ENCODE results near the gene ZNF74.

ZNF74 gene

DNA sequence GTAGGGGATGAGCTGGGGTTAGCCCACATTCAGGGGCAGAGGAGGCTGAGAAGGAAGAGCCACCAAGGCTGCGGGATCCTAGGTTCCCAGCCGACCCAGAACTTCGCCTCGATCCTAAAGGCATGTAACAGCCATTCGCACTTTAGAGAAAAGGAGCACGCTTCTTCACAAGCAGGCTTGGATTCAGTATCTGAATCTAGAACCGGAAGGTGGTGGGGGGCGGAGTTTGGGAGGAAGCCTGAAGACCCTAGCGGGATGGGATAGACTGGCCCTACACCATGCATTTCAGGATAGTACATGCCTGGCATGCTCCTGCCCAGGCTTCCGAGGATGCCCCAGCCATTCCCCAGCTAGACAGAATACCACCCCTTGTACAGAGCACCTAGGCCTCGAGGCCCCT, 39.2 kb downstream of the ZNF74 start:
- no peak for DNase-seq (ENCODE audit: low spot score)

DNA sequence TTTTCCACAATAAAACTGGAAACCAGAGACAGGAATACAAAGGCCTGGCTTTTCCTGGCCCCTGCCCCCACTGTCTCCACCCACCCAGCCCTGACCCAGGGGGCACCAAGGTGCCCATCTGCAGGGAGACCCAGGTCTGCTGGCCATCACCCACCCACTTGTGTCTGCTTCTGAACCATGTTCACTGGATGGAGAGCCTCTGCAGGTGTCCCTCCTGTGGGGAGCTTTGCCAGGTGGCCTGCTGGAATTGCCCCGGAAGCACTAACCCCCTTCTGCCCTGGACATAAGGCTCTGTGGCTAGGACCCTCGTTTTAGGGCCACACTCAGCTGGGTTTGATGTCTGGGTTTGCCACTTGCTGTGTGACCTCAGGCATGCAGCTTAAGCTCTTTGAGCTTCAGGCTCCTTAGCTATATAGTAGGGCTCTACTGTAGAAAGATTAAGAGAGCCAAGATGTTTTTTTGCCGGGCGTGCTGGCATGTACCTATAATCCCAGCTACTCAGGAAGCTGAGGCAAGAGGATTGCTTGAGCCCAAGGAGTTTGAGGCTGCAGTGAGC, 39.8 kb downstream of the ZNF74 start:
- no peak for DNase-seq (ENCODE audit: low spot score)

DNA sequence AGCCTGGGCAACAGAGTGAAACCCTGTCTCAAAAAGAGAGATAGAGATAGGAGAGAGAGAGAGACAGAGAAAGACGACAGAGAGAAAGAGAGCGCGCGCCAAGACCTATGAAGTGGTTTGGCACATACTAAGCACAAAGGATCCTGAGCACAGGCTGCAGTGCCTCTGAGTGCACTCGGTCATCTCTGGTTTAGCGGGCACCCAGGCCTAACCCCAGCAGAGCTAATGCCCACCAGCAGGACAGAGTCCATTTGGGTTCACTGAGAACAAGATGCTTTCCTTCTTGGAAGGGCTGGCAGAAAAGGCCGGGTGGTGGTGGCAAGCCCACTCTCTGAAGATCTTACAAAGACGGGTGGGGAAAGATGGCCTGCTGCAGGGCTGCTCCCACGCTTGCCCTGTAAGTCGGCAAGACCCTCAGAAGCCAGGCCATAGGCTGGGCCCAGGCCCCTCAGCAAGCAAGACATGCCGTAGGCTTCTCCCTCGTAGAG, 40.4 kb downstream of the ZNF74 start:
- no peak for DNase-seq (ENCODE audit: low spot score)

- DNase-seq (ENCODE audit: low spot score) = no peak
Measured at GRCh38 chr22:20434773-20435172, 40.8 kb downstream of the ZNF74 start.

DNA sequence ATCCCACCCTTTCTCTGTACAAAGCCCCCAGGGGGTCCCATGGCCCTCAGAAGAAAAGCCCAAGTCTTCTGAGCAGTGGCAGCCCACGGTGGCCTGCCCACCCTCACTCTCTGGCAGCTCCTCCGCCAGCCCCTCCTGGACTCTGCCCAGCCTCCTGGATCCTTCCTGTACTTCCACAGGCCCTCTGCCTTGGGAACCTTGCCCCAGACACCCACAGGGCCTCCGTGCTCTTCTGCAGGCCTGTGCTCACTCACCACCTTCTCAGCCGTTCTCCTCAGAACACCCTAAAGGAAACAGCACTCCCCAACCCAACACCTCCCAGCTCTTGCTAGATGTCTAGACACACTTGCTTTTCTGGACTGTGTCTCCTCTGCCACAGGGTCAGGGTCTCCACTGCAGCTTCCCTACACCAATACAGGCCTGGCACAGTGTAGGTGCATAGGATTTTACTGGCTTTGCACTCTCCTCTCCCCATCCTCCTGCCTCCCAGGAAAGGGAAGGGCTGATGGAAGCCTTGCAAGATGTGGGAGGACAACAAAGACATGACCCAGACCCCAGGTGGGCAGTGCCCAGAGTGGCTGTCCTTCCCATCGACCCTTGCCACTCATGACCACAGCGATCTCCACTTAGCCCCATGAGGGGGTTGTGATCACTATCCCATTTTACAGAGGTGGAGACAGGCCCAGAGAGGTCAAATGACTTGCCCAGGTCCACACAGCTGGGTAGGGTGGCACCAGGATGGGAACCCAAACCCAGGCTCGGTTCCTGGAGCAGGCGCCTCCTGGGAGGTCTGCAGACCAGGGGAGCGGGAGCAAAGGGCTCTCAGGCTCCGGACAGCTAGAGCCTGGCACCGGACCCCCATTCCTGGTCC, 41.7 kb downstream of the ZNF74 start:
- DNase-seq (ENCODE audit: low spot score) = no peak

DNA sequence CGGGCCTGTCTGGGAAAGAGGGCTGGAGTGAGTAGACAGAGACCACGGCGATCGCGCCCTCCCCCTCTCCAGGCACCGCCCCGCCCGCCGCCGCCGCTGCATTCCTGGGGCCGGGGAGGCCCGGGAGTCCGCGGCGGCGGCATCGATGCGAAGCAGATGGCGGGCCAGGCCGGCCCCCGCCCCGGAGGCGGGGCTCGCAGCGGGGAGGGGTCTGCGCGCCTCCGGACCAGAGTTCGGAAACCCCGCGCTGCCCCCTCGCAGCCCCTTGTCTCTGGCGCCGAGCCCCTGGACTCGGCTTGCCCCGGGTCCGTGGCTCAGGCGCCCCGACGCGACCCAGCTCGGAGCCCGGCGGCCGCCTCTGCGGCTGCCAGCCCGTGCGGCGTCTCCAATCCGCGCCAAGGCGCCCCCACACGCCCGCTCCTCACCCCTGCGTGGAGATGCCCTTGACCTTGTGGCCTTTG, 42.4 kb downstream of the ZNF74 start:
- no peak for DNase-seq (ENCODE audit: low spot score)

- no peak for DNase-seq (ENCODE audit: low spot score)
Measured at GRCh38 chr22:20436768-20437612, 43.0 kb downstream of the ZNF74 start.

DNA sequence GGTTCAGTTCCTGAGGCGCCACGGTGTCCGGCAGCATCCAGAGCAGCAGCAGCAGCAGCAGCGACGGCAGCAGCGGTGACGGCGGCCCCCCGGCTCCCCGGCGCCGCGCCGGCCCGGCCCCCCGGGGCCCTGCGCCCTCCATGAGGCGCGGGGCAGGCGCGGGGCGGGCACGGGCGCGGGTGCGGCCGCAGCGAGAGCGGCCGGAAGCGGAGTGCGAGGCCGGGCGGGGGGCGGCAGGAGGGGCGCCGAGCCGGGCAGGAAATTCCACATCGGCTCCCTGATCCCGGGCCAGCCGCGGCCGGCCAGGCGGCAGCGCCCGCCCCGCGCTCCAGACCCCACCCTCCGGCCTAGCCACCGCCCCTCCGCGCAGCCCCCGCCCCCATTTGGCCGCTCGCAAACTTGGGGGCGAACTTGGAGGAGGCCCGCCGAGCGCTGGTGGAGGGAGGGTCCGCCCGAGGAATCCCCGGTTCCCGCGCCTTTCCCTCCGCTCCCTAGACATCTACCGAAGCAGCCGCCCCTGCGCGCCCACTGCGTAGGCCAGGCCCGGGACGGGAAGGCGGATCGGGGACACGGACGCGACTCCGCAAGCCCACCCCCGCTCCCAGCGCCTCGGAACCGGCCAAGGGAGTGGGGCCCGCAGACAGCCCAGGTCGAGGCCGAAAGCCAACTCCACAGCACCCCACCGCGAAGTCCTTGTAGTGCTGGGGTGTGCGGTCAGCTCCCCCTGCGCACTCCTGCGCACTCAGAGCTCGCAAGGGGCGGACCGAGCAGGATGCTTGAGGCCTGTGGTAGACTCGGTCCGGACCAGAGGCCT, 43.9 kb downstream of the ZNF74 start, which contains the start of gene SCARF2:
SCARF2 (minus strand) TSS at position 213 of the 814 bp plus-strand sequence; CDS start at position 142, 71 bp downstream.
- peak; percentile 63 for DNase-seq (ENCODE audit: low spot score)

DNA sequence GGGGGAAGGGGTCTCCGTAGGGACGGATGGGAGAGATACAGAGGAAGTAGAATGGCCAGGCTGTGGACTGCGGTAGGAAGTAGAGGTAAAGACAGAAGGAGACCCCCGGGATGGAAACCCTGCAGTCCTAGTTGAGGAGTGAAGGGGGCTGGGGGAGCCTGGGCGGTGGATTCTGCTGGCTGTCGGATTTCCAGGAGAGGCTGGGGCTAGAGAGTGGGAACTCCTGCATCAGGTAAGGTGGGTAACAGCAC, 44.4 kb downstream of the ZNF74 start:
- DNase-seq (ENCODE audit: low spot score) = no peak

- DNase-seq (ENCODE audit: low spot score) = no peak
Measured at GRCh38 chr22:20438678-20439492, 44.9 kb downstream of the ZNF74 start.

DNA sequence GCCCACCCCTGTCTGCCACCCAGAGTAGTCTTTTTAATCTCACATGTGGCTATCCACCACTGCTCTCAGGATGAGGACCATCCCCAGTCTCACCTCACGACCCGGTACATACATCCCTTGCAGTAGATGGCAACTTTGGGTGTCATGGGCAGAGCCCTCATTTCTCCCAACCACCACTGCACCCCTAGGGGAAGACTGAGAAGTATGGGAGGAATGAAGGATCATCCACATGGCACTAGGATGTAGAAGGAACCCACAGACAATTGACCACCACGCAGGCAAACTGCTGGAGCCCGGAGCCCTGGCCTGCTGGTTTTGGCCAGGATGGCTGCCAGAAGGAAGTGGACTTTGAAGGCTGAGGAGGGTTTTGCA, 45.6 kb downstream of the ZNF74 start:
- no peak for DNase-seq (ENCODE audit: low spot score)

GRCh38 chr22:20439928-20440575, 46.1 kb downstream of the ZNF74 start:
- DNase-seq (ENCODE audit: low spot score) = no peak

DNA sequence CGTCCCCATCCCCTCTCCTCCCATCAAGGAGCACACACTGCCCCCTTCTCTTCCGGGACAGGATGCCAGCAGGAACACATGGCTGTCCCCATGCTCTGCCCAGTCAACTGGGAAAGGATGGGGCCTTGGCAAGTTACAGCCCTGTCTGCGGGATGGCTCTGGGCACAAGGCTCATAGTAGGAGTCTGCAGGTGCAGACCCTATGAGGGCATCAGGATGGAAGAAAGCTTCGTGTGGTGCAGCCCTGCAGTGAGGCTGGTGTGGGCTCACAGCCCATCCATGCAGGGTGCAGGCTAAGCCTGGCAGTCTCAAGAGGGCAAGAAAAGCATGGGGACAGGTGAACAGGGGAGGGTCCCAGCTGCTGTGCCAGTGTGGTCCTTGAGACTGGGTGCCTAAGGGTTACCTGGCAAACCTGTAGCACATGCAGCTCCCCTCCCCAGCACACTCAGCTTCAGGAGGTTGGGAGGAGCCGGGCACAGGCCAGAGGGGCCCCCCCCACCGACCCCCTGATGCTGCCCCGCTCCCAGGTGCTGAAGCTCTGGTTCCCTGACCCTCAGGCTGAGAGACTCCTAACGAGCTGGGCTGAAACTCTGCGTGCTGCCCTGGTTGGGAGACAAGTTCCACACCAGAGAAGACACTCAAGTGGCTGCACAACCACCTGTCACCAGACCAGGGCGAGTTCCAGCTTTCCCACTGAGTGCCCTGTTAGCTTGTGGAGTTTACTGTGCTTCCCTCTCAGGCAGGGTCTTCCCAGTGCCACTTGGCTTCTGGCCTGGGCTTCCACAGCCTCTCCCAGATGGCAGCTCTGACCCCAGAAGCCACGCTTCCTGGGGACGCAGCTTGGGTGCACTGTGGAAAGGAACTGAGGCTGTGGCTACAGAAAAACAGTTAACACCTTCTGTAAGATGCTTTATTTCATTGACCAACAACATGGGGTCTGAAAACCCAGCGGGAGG, 47.0 kb downstream of the ZNF74 start:
- DNase-seq (ENCODE audit: low spot score) = no peak

DNA sequence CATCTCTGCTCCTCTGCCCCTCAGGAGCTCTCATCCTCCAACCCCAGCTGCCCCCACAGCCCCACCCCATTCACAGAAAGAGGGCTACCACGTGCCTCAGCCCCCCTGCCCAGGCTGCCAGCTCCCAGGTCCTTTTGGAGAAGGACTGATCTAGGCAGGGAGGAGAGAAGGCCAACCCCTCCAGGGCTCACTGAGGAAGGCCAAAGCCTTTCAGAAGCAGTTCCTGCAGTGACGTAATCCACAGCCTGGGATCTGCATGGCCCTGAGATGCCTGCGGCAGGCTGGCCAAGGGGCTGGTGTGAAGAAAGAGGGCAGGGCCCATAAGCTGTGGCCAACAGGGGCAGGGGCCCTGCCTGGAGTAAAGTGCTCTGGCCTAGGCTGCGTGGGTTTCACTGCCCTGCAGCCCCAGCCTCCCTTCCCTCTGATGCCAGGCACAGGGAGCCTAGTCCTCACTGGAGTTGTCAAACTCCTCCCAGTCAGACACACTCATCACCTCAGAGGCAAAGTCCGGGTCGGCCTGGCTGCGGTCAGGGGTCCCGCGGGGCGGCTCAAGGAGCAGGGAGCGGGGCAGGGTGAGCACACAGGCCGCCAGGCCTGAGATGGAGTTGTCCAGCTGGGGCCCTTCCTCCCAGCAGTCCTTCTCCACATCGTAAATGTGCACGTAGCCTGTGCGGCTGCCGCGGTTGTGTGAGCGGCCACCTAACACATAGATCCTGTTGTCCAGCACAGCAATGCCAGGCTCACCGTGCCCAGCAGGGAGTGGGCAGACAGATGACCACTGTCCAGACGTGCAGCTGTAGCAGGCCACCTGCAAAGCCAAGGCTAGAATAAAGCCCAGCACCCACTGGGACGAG, 47.9 kb downstream of the ZNF74 start:
- no peak for DNase-seq (ENCODE audit: low spot score)

DNA sequence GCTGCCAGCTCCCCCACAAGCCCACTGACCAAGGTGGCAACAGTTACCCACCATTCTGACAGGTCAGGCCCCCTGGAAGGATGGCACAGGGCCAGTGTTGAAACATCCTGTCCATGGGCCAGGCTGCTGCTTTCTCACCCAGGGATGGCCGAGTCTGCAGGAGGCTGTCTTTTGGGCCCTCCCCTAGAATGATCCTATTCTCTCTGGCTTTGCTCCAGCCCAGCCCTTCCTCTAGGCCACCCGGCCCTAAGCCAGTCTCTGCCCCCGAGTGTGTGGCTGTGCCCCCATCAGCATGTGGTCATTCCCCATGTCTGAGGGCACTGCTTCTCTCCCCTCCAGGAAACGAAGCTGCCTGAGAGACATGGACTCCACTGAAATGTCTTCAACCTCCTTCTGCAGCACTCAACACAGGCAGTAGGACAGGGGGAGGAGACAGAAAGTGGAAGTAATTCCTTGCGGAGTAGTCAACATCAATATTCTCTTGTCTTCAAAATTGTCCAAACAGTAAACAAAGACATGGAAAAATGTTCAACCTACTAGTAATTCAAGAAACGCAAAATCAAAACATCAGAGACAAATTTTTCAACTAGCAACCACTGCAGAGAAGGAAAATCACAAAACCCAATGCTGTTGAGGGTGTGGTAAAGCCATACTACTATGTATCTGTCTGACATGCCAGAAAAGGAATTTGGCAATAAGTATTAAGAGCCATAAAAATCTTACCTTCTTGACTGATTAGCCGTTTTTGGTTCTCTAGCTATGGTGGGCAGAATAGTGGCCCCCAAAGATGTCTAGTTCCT, 48.7 kb downstream of the ZNF74 start:
- DNase-seq (ENCODE audit: low spot score) = no peak

DNA sequence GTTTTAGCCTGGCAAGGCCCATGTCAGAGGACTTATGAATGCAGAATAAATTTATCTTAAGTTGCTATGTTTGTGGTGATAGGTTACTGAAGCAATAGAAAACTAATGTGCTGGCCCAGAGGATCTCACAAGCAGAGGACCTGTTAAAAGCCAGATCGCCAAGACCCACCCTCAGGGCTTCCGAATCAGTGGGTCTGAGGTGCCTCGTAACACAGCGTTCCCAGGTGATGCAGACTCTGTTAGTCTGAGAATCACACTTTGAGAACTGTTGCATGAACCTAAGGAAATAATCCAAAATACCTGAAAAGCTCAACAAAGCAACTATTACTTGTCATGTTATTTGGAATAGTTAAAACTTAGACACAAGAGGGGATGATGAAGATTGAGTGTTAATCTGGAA, 50.4 kb downstream of the ZNF74 start:
- DNase-seq (ENCODE audit: low spot score) = no peak

- DNase-seq (ENCODE audit: low spot score) = no peak
Measured at GRCh38 chr22:20446383-20446970, 52.5 kb downstream of the ZNF74 start.

All from COLO829 (cell line).